Mucosa of descending colon (tissue), 3 donors: ENCODE data around the gene HTT-AS. TPM values are rescaled to one million over a fixed set of nuclear protein-coding genes. Genes with fewer than 3 reads are reported as not detected.

Experiments used
- ATAC-seq: fragments of 200-7000 bp; cut with Tn5 transposase; one replicate; pipeline ENCODE4 v1.9.1; 2020; ENCODE audit warnings: mild to moderate bottlenecking, moderate library complexity
- DNase-seq, 3 donors: peaks; one replicate each; pipeline ENCODE4 v3.0.0-alpha.2; 2020
- H3K36me3 ChIP-seq: fragments of 200-600 bp; one replicate; pipeline ENCODE4 v1.8.0; 2021; ENCODE audit warnings: low read depth, mild to moderate bottlenecking
- H3K4me1 ChIP-seq: fragments of 200-600 bp; one replicate; pipeline ENCODE4 v1.8.0; 2021; ENCODE audit warnings: low read depth, mild to moderate bottlenecking
- H3K4me3 ChIP-seq: fragments of 200-600 bp; one replicate; pipeline ENCODE4 v1.8.0; 2021; ENCODE audit warnings: mild to moderate bottlenecking
- H3K9me3 ChIP-seq: fragments of 200-600 bp; one replicate; pipeline ENCODE4 v1.8.0; 2021; ENCODE audit warnings: mild to moderate bottlenecking
- intact Hi-C, 2 donors: fragments of 100-400 bp; cut with DNase I in 1 of 2; cut with micrococcal nuclease in 1 of 2; formaldehyde crosslinking; loops; one replicate each; pipeline versions ENCODE4 v1.11.0 to v1.11.1; 2022; cut with DNase I, micrococcal nuclease
- total RNA-seq, 3 donors: library from RNA; stranded (reverse); fragmentation: NEBNext Ultra II Directional in 2 of 3; extraction: Animal tissue kit (Norgen Biotek cat#: 25700) in 2 of 3; gene quantifications; one replicate each; pipeline versions ENCODE4 v1.2.1 to v1.2.4, GENCODE V29; 2021 to 2023
- TF ChIP-seq, protein P1 (sequence below): fragments of 200-600 bp; IDR thresholded peaks from one replicate; pipeline ENCODE4 v1.8.0; 2022; ENCODE audit warnings: antibody characterized with exemption, mild to moderate bottlenecking
- donor health status: DM: no; HTN: no; CAD: no; lungs with moderate emphysema.
- donor health status: DM: no; HTN: no; CAD: no.
- donor health status: DM: no; HTN: yes; CAD: no.

HTT-AS gene
- total RNA-seq, 3 donors from 2014 or later = not detected

DNA sequence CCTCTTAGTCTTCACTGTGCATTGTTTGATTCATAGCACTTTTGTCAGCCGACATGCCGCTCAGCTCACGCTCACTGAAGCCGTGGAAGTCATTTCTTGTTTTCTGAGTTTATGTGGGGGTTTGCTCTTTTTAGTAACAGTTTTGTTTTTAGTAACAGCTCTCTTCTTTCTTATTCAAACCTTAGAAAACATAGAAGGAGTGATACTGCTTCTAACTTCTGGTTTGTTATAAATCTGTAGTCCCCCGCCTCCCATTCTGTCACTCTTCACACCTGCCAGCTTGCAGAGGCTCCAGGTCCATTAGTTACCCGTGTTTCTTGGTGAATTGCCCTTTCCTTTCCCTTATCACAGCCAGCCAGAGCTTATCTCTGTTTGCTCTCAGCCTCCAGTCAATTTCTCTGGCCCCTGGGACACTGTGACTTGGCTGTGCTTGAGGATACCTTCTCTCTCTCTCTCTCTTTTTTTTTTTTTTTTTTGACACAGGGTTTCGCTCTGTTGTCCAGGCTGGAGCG, 60.4 kb downstream of the HTT-AS start:
- H3K4me1 ChIP-seq = no peaks in the 10 kb centered on the region
- ATAC-seq = peak; percentile 83
- intact Hi-C loops = no loop called here
- H3K4me3 ChIP-seq = no peak overlapping the region
- DNase-seq = no peak
- TF ChIP-seq, protein P1, sequence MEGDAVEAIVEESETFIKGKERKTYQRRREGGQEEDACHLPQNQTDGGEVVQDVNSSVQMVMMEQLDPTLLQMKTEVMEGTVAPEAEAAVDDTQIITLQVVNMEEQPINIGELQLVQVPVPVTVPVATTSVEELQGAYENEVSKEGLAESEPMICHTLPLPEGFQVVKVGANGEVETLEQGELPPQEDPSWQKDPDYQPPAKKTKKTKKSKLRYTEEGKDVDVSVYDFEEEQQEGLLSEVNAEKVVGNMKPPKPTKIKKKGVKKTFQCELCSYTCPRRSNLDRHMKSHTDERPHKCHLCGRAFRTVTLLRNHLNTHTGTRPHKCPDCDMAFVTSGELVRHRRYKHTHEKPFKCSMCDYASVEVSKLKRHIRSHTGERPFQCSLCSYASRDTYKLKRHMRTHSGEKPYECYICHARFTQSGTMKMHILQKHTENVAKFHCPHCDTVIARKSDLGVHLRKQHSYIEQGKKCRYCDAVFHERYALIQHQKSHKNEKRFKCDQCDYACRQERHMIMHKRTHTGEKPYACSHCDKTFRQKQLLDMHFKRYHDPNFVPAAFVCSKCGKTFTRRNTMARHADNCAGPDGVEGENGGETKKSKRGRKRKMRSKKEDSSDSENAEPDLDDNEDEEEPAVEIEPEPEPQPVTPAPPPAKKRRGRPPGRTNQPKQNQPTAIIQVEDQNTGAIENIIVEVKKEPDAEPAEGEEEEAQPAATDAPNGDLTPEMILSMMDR = no peak
- no peaks in the 10 kb centered on the region for H3K9me3 ChIP-seq
- no peaks in the 10 kb centered on the region for H3K36me3 ChIP-seq

Other genes starting within 250 kb of the HTT-AS start
- gene ADD1, start 230.7 kb downstream of the HTT-AS start, total RNA-seq = 100 to 1,000 TPM; 201 to 373 (median 261) TPM
- gene NOP14, start 111.1 kb downstream of the HTT-AS start, total RNA-seq = 10 to 100 TPM; 18.2 to 23.8 (median 23.5) TPM
- gene GRK4, start 111.0 kb downstream of the HTT-AS start, total RNA-seq = 1 to 10 TPM in 2 of 3 donors, under 1 TPM in 1; 0.87 to 8.9 (median 3.9) TPM
- gene HTT, start 143 bp upstream of the HTT-AS start, total RNA-seq = 10 to 100 TPM; 51.3 to 71.8 (median 67.5) TPM
- 1 to 10 TPM in 1 of 3 donors, under 1 TPM in 2; 0.58 to 1.3 (median 0.69) TPM for gene MSANTD1, start 174.6 kb upstream of the HTT-AS start, total RNA-seq
- gene RGS12, start 218.5 kb upstream of the HTT-AS start, total RNA-seq = 10 to 100 TPM; 16.4 to 28.9 (median 16.8) TPM